SK-N-SH (cell line): Measurements from ENCODE around the gene PDCD2.

Source experiments
- CTCF ChIP-seq: fragments of 200-600 bp; sonication (generic); IDR thresholded peaks from 2 replicates; pipeline ENCODE4 v1.6.1; 2017; ENCODE audit warnings: antibody characterized with exemption, mild to moderate bottlenecking, moderate library complexity
- EP300 ChIP-seq, 2 experiments: IDR thresholded peaks; 2 replicates each; pipeline versions ENCODE4 v1.4.0 to v1.6.1; 2012; ENCODE audit warnings: borderline replicate concordance in 1 of 2, low read depth in 1 of 2, low read length in 1 of 2
- POLR2AphosphoS5 ChIP-seq: IDR thresholded peaks from 2 replicates; pipeline ENCODE4 v1.6.1; 2012; ENCODE audit warnings: low read depth, low read length
- RCOR1 ChIP-seq: fragments of 150-350 bp; IDR thresholded peaks from 2 replicates; pipeline ENCODE4 v1.6.1; 2017; ENCODE audit warnings: antibody characterized with exemption, low read length
- RFX5 ChIP-seq: IDR thresholded peaks from 2 replicates; pipeline ENCODE4 v1.6.1; 2012; ENCODE audit warnings: mild to moderate bottlenecking, improper control_type of control experiment, low read length
- RXRA ChIP-seq: IDR thresholded peaks from 2 replicates; pipeline ENCODE4 v1.4.0; 2012; ENCODE audit warnings: low read depth, mild to moderate bottlenecking, borderline replicate concordance
- TAF1 ChIP-seq: IDR thresholded peaks from 2 replicates; pipeline ENCODE4 v1.6.1; 2012; ENCODE audit warnings: low read depth, mild to moderate bottlenecking, low read length, moderate library complexity, borderline replicate concordance

GRCh38 chr6:170553534-170554012, 30.9 kb downstream of the PDCD2 start:
- no peak for TF ChIP-seq RFX5
- no peak for TF ChIP-seq EP300 (IDR thresholded peaks at IDR 0.05; ENCODE audit: borderline replicate concordance in 1 of 2, low read depth in 1 of 2, low read length in 1 of 2)
- no peak for TF ChIP-seq CTCF
- no peak for TF ChIP-seq POLR2AphosphoS5
- no peak for TF ChIP-seq RCOR1
- TF ChIP-seq RXRA, result no peak
- no peak for TF ChIP-seq TAF1
